WTC11 (cell line): ENCODE results near the gene ARHGAP45. TPM values are rescaled to one million over a fixed set of nuclear protein-coding genes. Genes with fewer than 3 reads are reported as not detected.

Experiments
- ATAC-seq: fragments of 200-7000 bp; cut with Tn5 transposase; 2 replicates; pipeline ENCODE4 v1.10.0; 2021; ENCODE audit warnings: mild to moderate bottlenecking, moderate library complexity
- CTCF ChIA-PET: fragments of 300-600 bp; sonication (Branson Sonifier 250); formaldehyde crosslinking; loops from one replicate; lab custom pipeline; 2021; ENCODE audit warnings: antibody characterized with exemption; lab: Charles Lee
- POLR2A ChIA-PET: fragments of 350-600 bp; sonication (Branson Sonifier 250); formaldehyde crosslinking; loops from one replicate; lab custom pipeline; 2021; ENCODE audit warnings: antibody characterized with exemption; lab: Charles Lee
- DNase-seq: peaks from one replicate; pipeline ENCODE4 v3.0.0; 2021; ENCODE audit warnings: low spot score
- H3K27ac Mint-ChIP-seq: 2 replicates; pipeline ENCODE4 v1.8.0; 2021; ENCODE audit warnings: mixed read lengths
- H3K27me3 Mint-ChIP-seq: 2 replicates; pipeline ENCODE4 v1.8.0; 2021; ENCODE audit warnings: low read depth, mild to moderate bottlenecking, moderate library complexity, mixed read lengths
- H3K36me3 Mint-ChIP-seq: 2 replicates; pipeline ENCODE4 v1.8.0; 2021; ENCODE audit warnings: mixed read lengths
- H3K4me1 Mint-ChIP-seq: 2 replicates; pipeline ENCODE4 v1.8.0; 2022; ENCODE audit warnings: mixed read lengths
- H3K4me3 Mint-ChIP-seq: 2 replicates; pipeline ENCODE4 v1.8.0; 2021; ENCODE audit warnings: mild to moderate bottlenecking, moderate library complexity, mixed read lengths
- H3K9me3 Mint-ChIP-seq: 2 replicates; pipeline ENCODE4 v1.8.0; 2021; ENCODE audit warnings: mixed read lengths
- E2F4 ChIP-seq: sonication (generic); formaldehyde crosslinking; IDR thresholded peaks from 2 replicates; pipeline ENCODE4 v1.8.1; 2022; ENCODE audit warnings: low read depth, mild to moderate bottlenecking, moderate library complexity, missing genetic modification reagents, borderline replicate concordance
- E2F5 ChIP-seq: sonication (generic); formaldehyde crosslinking; IDR thresholded peaks from 2 replicates; pipeline ENCODE4 v1.8.1; 2022; ENCODE audit warnings: mild to moderate bottlenecking, moderate library complexity, missing genetic modification reagents
- FOXJ3 ChIP-seq: sonication (generic); formaldehyde crosslinking; IDR thresholded peaks from 2 replicates; pipeline ENCODE4 v1.9.0; 2021; ENCODE audit warnings: missing genetic modification reagents, mild to moderate bottlenecking, borderline replicate concordance
- FOXK1 ChIP-seq: sonication (generic); formaldehyde crosslinking; IDR thresholded peaks from 2 replicates; pipeline ENCODE4 v1.8.0; 2022; ENCODE audit warnings: mild to moderate bottlenecking, moderate library complexity, missing genetic modification reagents
- FOXP1 ChIP-seq: sonication (generic); formaldehyde crosslinking; IDR thresholded peaks from 2 replicates; pipeline ENCODE4 v1.8.0; 2022; ENCODE audit warnings: missing genetic modification reagents, mild to moderate bottlenecking, moderate library complexity, borderline replicate concordance
- HMGA2 ChIP-seq: fragments of 250-450 bp; sonication (Bioruptor Pico); IDR thresholded peaks from 2 replicates; pipeline ENCODE4 v1.4.0; 2021; ENCODE audit warnings: mild to moderate bottlenecking, moderate library complexity
- IRF1 ChIP-seq: sonication (generic); formaldehyde crosslinking; IDR thresholded peaks from 2 replicates; pipeline ENCODE4 v1.8.0; 2023; ENCODE audit warnings: missing genetic modification reagents
- IRF2 ChIP-seq: sonication (generic); formaldehyde crosslinking; IDR thresholded peaks from 2 replicates; pipeline ENCODE4 v1.8.0; 2022; ENCODE audit warnings: low read depth, missing genetic modification reagents, borderline replicate concordance
- NFATC4 ChIP-seq: fragments of 250-450 bp; sonication (Bioruptor Pico); IDR thresholded peaks from 2 replicates; pipeline ENCODE4 v1.9.0; 2021; ENCODE audit warnings: mild to moderate bottlenecking
- RELA ChIP-seq: sonication (generic); formaldehyde crosslinking; IDR thresholded peaks from 2 replicates; pipeline ENCODE4 v1.8.1; 2022; ENCODE audit warnings: missing genetic modification reagents, mild to moderate bottlenecking, borderline replicate concordance
- RORB ChIP-seq: fragments of 250-450 bp; sonication (Bioruptor Pico); IDR thresholded peaks from 2 replicates; pipeline ENCODE4 v1.9.0; 2021; ENCODE audit warnings: mild to moderate bottlenecking
- STAT6 ChIP-seq: sonication (generic); formaldehyde crosslinking; conservative IDR thresholded peaks from 2 replicates; pipeline ENCODE4 v1.8.1; 2023; ENCODE audit warnings: mild to moderate bottlenecking, low read depth, missing genetic modification reagents, moderate library complexity
- USF1 ChIP-seq: sonication (generic); formaldehyde crosslinking; IDR thresholded peaks from 2 replicates; pipeline ENCODE4 v1.8.0; 2022; ENCODE audit warnings: mild to moderate bottlenecking, missing genetic modification reagents
- ZNF263 ChIP-seq: sonication (generic); formaldehyde crosslinking; IDR thresholded peaks from 2 replicates; pipeline ENCODE4 v1.8.1; 2022; ENCODE audit warnings: low read depth, mild to moderate bottlenecking, moderate library complexity, missing genetic modification reagents
- total RNA-seq: library from RNA; stranded (reverse); gene quantifications from 3 replicates; pipeline ENCODE4 v1.2.3, GENCODE V29; 2021
- TF ChIP-seq, protein P1 (sequence below): sonication (generic); formaldehyde crosslinking; IDR thresholded peaks from 2 replicates; pipeline ENCODE4 v1.8.1; 2023; ENCODE audit warnings: mild to moderate bottlenecking, missing genetic modification reagents
- TF ChIP-seq, protein P2 (sequence below): sonication (generic); formaldehyde crosslinking; IDR thresholded peaks from 2 replicates; pipeline ENCODE4 v1.8.1; 2022; ENCODE audit warnings: missing genetic modification reagents, borderline replicate concordance
- TF ChIP-seq, protein P3 (sequence below): fragments of 250-450 bp; sonication (Bioruptor Pico); IDR thresholded peaks from 2 replicates; pipeline ENCODE4 v2.1.2; 2022; ENCODE audit warnings: mild to moderate bottlenecking, moderate library complexity
- TF ChIP-seq, protein P4 (sequence below): sonication (generic); formaldehyde crosslinking; IDR thresholded peaks from 2 replicates; pipeline ENCODE4 v1.8.0; 2023; ENCODE audit warnings: mild to moderate bottlenecking, missing genetic modification reagents
- TF ChIP-seq, protein P5 (sequence below): sonication (generic); formaldehyde crosslinking; IDR thresholded peaks from 2 replicates; pipeline ENCODE4 v1.8.1; 2023; ENCODE audit warnings: mild to moderate bottlenecking, missing genetic modification reagents, moderate library complexity

Gene ARHGAP45
- total RNA-seq, 1 experiment from 2014 or later = 40.9 TPM

DNA sequence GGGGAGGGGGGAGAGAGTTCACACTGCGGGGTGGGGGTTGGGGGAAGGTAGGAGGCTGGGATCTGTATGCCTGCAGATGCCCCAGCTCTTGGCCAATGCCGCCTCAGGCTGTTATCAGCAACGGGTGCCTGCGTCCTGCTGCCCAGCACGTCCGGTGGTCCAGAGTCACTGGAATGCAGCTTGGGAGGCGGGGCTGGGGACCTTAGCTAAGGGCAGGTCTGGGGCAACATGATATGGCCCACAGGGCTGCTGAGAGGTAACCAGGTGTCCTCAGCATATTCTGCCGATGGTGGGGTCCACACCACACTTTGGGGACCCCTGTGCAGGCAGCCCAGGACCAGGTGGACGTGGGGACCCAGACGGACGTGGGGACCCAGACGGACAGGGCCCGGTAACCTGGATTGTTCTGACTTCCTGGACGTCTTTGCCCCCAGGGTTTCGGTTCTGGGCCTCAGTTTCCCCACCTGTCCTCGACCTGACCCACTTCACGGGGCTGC is 668 bp upstream of the ARHGAP45 start (continued):
- TF ChIP-seq, protein P1, sequence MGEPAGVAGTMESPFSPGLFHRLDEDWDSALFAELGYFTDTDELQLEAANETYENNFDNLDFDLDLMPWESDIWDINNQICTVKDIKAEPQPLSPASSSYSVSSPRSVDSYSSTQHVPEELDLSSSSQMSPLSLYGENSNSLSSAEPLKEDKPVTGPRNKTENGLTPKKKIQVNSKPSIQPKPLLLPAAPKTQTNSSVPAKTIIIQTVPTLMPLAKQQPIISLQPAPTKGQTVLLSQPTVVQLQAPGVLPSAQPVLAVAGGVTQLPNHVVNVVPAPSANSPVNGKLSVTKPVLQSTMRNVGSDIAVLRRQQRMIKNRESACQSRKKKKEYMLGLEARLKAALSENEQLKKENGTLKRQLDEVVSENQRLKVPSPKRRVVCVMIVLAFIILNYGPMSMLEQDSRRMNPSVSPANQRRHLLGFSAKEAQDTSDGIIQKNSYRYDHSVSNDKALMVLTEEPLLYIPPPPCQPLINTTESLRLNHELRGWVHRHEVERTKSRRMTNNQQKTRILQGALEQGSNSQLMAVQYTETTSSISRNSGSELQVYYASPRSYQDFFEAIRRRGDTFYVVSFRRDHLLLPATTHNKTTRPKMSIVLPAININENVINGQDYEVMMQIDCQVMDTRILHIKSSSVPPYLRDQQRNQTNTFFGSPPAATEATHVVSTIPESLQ = no peak
- no peak for TF ChIP-seq RELA (CRISPR knock-in tag)
- TF ChIP-seq, protein P2, sequence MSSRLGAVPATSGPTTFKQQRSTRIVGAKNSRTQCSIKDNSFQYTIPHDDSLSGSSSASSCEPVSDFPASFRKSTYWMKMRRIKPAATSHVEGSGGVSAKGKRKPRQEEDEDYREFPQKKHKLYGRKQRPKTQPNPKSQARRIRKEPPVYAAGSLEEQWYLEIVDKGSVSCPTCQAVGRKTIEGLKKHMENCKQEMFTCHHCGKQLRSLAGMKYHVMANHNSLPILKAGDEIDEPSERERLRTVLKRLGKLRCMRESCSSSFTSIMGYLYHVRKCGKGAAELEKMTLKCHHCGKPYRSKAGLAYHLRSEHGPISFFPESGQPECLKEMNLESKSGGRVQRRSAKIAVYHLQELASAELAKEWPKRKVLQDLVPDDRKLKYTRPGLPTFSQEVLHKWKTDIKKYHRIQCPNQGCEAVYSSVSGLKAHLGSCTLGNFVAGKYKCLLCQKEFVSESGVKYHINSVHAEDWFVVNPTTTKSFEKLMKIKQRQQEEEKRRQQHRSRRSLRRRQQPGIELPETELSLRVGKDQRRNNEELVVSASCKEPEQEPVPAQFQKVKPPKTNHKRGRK = no peak
- no peak for TF ChIP-seq USF1 (CRISPR knock-in tag)
- TF ChIP-seq FOXK1 = no peak

GRCh38 chr19:1067341-1067957 is 482 bp downstream of the ARHGAP45 start:
- Mint-ChIP-seq H3K27me3 (peaks cover 37% of the 10 kb centered on the region), H3K9me3 (no peaks in the 10 kb centered on the region), H3K36me3 (no peaks in the 10 kb centered on the region), H3K4me3 (peak overlapping the region; percentile 49), H3K27ac (no peak overlapping the region), H3K4me1 (peaks cover 19% of the 10 kb centered on the region)
- DNase-seq = no peak
- POLR2A ChIA-PET = interaction anchor here (0.6 to 3.0 kb wide), 7 partner anchors 11 to 40 kb away, joined by 3 to 14 read pairs (median 5); partner anchors contain the start of genes ABCA7 and GPX4
- CTCF ChIA-PET = interaction anchor here (0.6 to 7.5 kb wide), 22 partner anchors 9 to 204 kb away, joined by 3 to 109 read pairs (median 5); partner anchors contain the start of genes ABCA7, ATP5F1D, CNN2 and GPX4
- ATAC-seq = no peak
- TF ChIP-seq E2F4 (CRISPR knock-in tag) = no peak
- TF ChIP-seq IRF1 = no peak
- TF ChIP-seq, protein P3, sequence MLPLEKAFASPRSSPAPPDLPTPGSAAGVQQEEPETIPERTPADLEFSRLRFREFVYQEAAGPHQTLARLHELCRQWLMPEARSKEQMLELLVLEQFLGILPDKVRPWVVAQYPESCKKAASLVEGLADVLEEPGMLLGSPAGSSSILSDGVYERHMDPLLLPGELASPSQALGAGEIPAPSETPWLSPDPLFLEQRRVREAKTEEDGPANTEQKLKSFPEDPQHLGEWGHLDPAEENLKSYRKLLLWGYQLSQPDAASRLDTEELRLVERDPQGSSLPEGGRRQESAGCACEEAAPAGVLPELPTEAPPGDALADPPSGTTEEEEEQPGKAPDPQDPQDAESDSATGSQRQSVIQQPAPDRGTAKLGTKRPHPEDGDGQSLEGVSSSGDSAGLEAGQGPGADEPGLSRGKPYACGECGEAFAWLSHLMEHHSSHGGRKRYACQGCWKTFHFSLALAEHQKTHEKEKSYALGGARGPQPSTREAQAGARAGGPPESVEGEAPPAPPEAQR = no peak
- TF ChIP-seq, protein P4, sequence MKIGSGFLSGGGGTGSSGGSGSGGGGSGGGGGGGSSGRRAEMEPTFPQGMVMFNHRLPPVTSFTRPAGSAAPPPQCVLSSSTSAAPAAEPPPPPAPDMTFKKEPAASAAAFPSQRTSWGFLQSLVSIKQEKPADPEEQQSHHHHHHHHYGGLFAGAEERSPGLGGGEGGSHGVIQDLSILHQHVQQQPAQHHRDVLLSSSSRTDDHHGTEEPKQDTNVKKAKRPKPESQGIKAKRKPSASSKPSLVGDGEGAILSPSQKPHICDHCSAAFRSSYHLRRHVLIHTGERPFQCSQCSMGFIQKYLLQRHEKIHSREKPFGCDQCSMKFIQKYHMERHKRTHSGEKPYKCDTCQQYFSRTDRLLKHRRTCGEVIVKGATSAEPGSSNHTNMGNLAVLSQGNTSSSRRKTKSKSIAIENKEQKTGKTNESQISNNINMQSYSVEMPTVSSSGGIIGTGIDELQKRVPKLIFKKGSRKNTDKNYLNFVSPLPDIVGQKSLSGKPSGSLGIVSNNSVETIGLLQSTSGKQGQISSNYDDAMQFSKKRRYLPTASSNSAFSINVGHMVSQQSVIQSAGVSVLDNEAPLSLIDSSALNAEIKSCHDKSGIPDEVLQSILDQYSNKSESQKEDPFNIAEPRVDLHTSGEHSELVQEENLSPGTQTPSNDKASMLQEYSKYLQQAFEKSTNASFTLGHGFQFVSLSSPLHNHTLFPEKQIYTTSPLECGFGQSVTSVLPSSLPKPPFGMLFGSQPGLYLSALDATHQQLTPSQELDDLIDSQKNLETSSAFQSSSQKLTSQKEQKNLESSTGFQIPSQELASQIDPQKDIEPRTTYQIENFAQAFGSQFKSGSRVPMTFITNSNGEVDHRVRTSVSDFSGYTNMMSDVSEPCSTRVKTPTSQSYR (CRISPR knock-in tag) = no peak
- TF ChIP-seq FOXP1 (CRISPR knock-in tag) = no peak
- TF ChIP-seq HMGA2 (CRISPR knock-in tag) = no peak
- no peak for TF ChIP-seq NFATC4 (CRISPR knock-in tag)
- no peak for TF ChIP-seq FOXJ3
- no peak for TF ChIP-seq IRF2
- no peak for TF ChIP-seq E2F5 (CRISPR knock-in tag)
- no peak for TF ChIP-seq ZNF263 (CRISPR knock-in tag)
- TF ChIP-seq, protein P5, sequence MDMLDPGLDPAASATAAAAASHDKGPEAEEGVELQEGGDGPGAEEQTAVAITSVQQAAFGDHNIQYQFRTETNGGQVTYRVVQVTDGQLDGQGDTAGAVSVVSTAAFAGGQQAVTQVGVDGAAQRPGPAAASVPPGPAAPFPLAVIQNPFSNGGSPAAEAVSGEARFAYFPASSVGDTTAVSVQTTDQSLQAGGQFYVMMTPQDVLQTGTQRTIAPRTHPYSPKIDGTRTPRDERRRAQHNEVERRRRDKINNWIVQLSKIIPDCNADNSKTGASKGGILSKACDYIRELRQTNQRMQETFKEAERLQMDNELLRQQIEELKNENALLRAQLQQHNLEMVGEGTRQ = no peak
- no peak for TF ChIP-seq STAT6 (CRISPR knock-in tag)
- TF ChIP-seq RORB (CRISPR knock-in tag) = no peak
